ENCODE measurements around the gene ATOH8.

The ATOH8 gene

GRCh38 chr2:85753525-85754312 lies at the start of gene ATOH8:
Gene ATOH8 (plus strand): TSS chr2:85753991. CDS start chr2:85754190, 199 bp downstream.
- H3K4me3 Mint-ChIP-seq, result peak within 1 kb of the TSS; percentile 90 to 93
- peak in 1 of 2 donors; percentile 24 for DNase-seq
- no peaks in the 10 kb centered on the region for H3K9me3 Mint-ChIP-seq
- H3K27ac Mint-ChIP-seq, result no peak within 1 kb of the TSS
- H3K27me3 Mint-ChIP-seq, result peaks cover 95% of the 10 kb centered on the region
- H3K4me1 Mint-ChIP-seq, result peaks cover 22% of the 10 kb centered on the region
- ATAC-seq, result no peak

GRCh38 chr2:85704038-85704437 lies 49.8 kb upstream of the ATOH8 start:
- no peak for ATAC-seq
- H3K27me3 Mint-ChIP-seq, result peaks cover 9% of the 10 kb centered on the region
- H3K4me3 Mint-ChIP-seq, result no peak overlapping the region
- no peak for DNase-seq
- peaks cover 46% of the 10 kb centered on the region for H3K4me1 Mint-ChIP-seq
- H3K9me3 Mint-ChIP-seq, result no peaks in the 10 kb centered on the region
- peak overlapping the region; percentile 84 to 95 for H3K27ac Mint-ChIP-seq

- Mint-ChIP-seq H3K27ac (peak overlapping the region; percentile 27 to 79), H3K9me3 (no peaks in the 10 kb centered on the region), H3K4me3 (peak overlapping the region in 1 of 2 donors; percentile 16), H3K27me3 (peaks cover 13% of the 10 kb centered on the region), H3K4me1 (peaks cover 46% of the 10 kb centered on the region)
- DNase-seq, result peak in 1 of 2 donors; percentile 39
- peak; percentile 62 for ATAC-seq
These were observed 48.8 kb upstream of the ATOH8 start for GRCh38 chr2:85704800-85705679.

GRCh38 chr2:85705680-85706039 lies 48.1 kb upstream of the ATOH8 start:
- Mint-ChIP-seq H3K4me1 (peaks cover 52% of the 10 kb centered on the region), H3K27me3 (peaks cover 19% of the 10 kb centered on the region), H3K27ac (peak overlapping the region in 1 of 2 donors; percentile 57), H3K9me3 (no peaks in the 10 kb centered on the region), H3K4me3 (no peak overlapping the region)
- no peak for DNase-seq
- ATAC-seq, result no peak

GRCh38 chr2:85706063-85706462 lies 47.7 kb upstream of the ATOH8 start:
- Mint-ChIP-seq H3K9me3 (no peaks in the 10 kb centered on the region), H3K4me1 (peaks cover 56% of the 10 kb centered on the region), H3K27ac (no peak overlapping the region), H3K4me3 (no peak overlapping the region), H3K27me3 (peaks cover 23% of the 10 kb centered on the region)
- ATAC-seq (no peak), DNase-seq (no peak)

GRCh38 chr2:85706599-85707296 lies 47.0 kb upstream of the ATOH8 start:
- Mint-ChIP-seq H3K27ac (peak overlapping the region in 1 of 2 donors; percentile 17), H3K4me3 (no peak overlapping the region), H3K27me3 (peaks cover 30% of the 10 kb centered on the region), H3K9me3 (no peaks in the 10 kb centered on the region), H3K4me1 (peaks cover 51% of the 10 kb centered on the region)
- ATAC-seq (no peak), DNase-seq (no peak)

GRCh38 chr2:85707304-85707703 lies 46.5 kb upstream of the ATOH8 start:
- H3K9me3 Mint-ChIP-seq, result no peaks in the 10 kb centered on the region
- no peak overlapping the region for H3K27ac Mint-ChIP-seq
- no peak overlapping the region for H3K4me3 Mint-ChIP-seq
- peak; percentile 71 for DNase-seq
- peak; percentile 95 for ATAC-seq
- H3K4me1 Mint-ChIP-seq, result peaks cover 46% of the 10 kb centered on the region
- H3K27me3 Mint-ChIP-seq, result peaks cover 32% of the 10 kb centered on the region

- peaks cover 35% of the 10 kb centered on the region for H3K4me1 Mint-ChIP-seq
- no peak overlapping the region for H3K27ac Mint-ChIP-seq
- DNase-seq (no peak), ATAC-seq (no peak)
- no peak overlapping the region for H3K4me3 Mint-ChIP-seq
- H3K9me3 Mint-ChIP-seq, result no peaks in the 10 kb centered on the region
- H3K27me3 Mint-ChIP-seq, result peaks cover 32% of the 10 kb centered on the region
These were observed 45.1 kb upstream of the ATOH8 start for GRCh38 chr2:85708641-85709040.

- Mint-ChIP-seq H3K27me3 (peaks cover 32% of the 10 kb centered on the region), H3K9me3 (no peaks in the 10 kb centered on the region), H3K27ac (no peak overlapping the region), H3K4me3 (no peak overlapping the region), H3K4me1 (peaks cover 36% of the 10 kb centered on the region)
- DNase-seq (no peak), ATAC-seq (no peak)
These were observed 44.4 kb upstream of the ATOH8 start for GRCh38 chr2:85709401-85709811.

GRCh38 chr2:85710687-85711577 lies 42.9 kb upstream of the ATOH8 start:
- Mint-ChIP-seq H3K27ac (no peak overlapping the region), H3K9me3 (no peaks in the 10 kb centered on the region), H3K4me1 (peaks cover 41% of the 10 kb centered on the region), H3K4me3 (no peak overlapping the region), H3K27me3 (peaks cover 26% of the 10 kb centered on the region)
- DNase-seq, result no peak
- ATAC-seq, result no peak

GRCh38 chr2:85711578-85712060 lies 42.2 kb upstream of the ATOH8 start:
- H3K27me3 Mint-ChIP-seq, result peaks cover 30% of the 10 kb centered on the region
- no peak overlapping the region for H3K27ac Mint-ChIP-seq
- DNase-seq (no peak), ATAC-seq (no peak)
- H3K4me3 Mint-ChIP-seq, result no peak overlapping the region
- H3K9me3 Mint-ChIP-seq, result no peaks in the 10 kb centered on the region
- peaks cover 47% of the 10 kb centered on the region for H3K4me1 Mint-ChIP-seq

GRCh38 chr2:85712336-85712735 lies 41.5 kb upstream of the ATOH8 start:
- Mint-ChIP-seq H3K27me3 (peaks cover 30% of the 10 kb centered on the region), H3K4me1 (peaks cover 40% of the 10 kb centered on the region), H3K9me3 (no peaks in the 10 kb centered on the region), H3K4me3 (no peak overlapping the region), H3K27ac (no peak overlapping the region)
- no peak for ATAC-seq
- no peak for DNase-seq

GRCh38 chr2:85712849-85713612 lies 40.8 kb upstream of the ATOH8 start:
- no peak overlapping the region for H3K4me3 Mint-ChIP-seq

GRCh38 chr2:85713836-85714235 lies 40.0 kb upstream of the ATOH8 start:
- Mint-ChIP-seq H3K4me1 (peaks cover 40% of the 10 kb centered on the region), H3K27ac (peak overlapping the region in 1 of 2 donors; percentile 32), H3K4me3 (no peak overlapping the region), H3K27me3 (peaks cover 30% of the 10 kb centered on the region), H3K9me3 (no peaks in the 10 kb centered on the region)
- ATAC-seq (no peak), DNase-seq (no peak)

More at GRCh38 chr2:85712849-85713612, 40.8 kb upstream of the ATOH8 start:
- DNase-seq, result no peak
- Mint-ChIP-seq H3K4me1 (peaks cover 40% of the 10 kb centered on the region), H3K27me3 (peaks cover 30% of the 10 kb centered on the region), H3K9me3 (no peaks in the 10 kb centered on the region), H3K27ac (peak overlapping the region in 1 of 2 donors; percentile 32)
- no peak for ATAC-seq

All from stimulated activated naive CD8-positive, alpha-beta T cell treated with anti-CD3 and anti-CD28 coated beads, Interleukin-15, amount 100 ng/mL, for 72 hours (primary cell).